NCI-H1092 (cell line): Measurements from ENCODE around the gene VAC14.

ENCODE experiments used
- DNase-seq: peaks from one replicate; lab custom pipeline; 2025; lab: John Stamatoyannopoulos, UW

The VAC14 gene

DNA sequence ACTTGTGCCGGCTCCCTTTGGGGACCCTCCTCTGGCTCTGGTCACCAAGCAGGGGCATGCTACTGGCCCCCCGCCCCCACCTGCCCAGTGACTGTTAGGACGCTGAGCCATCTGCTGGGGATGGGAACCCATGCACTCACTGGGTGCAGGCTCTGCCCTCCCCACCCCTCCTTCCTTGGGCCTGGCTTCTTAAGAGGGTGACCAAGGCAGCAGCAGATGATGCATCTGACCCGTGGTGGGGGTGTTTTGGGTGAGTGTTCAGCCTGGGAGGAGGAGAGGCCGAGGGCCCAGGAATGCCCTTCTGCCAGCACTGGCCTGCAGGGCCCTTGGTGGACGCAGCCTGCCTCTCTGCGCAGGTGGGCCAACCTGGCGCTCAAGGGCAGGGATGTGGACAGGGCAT, 95.9 kb downstream of the VAC14 start:
- DNase-seq: no peak

DNA sequence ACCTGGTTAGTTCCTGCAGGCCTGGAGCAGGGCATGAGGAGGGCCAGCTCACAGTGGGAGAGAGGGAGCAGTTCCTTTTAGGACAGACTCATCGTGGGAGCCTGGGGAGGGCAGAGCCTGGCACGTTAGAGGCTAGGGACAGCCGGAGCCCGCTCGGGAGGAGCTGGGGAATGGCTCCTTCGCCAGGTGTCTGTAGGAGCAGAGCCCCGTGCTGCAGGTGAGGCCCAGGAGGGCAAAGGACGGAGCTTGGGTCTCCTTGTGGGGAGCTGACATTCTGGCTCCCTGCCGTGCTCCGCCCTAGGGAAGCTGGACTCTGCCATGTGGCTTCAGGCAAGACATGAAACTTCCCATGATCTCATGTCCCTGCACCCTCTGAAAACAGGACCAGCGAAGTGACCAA, 96.4 kb downstream of the VAC14 start:
- no peak for DNase-seq

- no peak for DNase-seq
Observed at GRCh38 chr16:70703835-70704381, 97.0 kb downstream of the VAC14 start.

- peak; percentile 31 for DNase-seq
Observed at GRCh38 chr16:70703041-70703834, 97.7 kb downstream of the VAC14 start.

DNA sequence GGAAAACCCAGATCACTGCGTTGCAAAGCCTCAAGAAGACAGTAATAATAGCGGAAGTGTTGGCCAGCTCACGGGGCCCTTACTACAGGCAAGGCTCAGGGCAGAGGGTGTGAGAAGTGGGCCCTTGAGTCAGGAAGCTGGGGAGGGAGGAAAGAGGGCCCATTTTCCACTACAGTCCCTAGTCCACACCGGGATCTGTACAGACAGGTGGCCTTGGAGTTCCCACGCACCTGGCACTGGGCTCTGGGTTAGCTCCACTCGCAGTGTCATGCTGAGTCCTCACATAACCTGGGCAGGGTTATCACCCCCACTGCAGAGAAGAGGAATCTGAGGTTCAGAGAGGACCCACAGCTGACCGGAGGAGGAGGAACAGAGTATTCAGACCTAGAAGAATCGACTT, 98.3 kb downstream of the VAC14 start:
- no peak for DNase-seq

DNA sequence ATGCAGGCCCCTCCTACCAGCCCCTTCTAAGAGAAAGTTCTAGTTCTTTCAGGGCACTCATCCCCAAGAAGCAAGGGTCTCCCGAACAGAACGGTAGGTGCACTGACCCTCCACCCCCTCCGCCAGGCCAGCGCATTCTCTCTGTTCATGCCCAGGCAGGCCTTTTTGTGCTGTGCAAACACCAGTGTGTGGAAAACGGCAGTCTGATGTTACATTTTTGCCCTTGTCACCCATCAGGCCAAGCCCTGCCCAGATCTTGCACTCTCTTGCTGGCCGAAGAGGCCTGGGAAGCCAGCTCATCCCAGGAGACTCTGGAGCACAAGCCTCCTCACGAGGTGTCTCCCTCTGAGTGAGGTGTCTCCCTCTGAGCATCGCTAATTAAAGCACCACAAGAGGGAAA, 99.0 kb downstream of the VAC14 start:
- DNase-seq: no peak

DNA sequence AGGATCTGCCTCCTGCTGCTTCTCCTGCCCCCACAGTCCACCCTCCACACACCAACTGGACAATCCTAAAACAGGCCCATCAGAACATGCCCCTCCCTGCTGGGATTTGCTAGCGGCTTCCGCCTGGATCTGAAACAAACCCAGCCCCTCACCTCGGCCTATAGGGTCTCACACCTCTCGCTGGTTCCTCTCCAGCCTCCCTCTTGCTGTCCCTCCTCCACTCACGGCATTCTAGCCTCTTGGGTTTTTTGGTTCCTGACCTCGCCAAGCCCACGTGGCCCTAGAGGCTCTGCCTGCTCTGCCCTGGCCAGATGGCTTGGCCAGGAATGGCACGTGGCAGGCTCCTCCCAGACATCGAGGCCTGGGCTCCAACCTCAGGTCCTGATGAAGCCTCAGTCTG, 99.4 kb downstream of the VAC14 start:
- DNase-seq: no peak

- DNase-seq: no peak
Observed at GRCh38 chr16:70701036-70701435, 99.9 kb downstream of the VAC14 start.

DNA sequence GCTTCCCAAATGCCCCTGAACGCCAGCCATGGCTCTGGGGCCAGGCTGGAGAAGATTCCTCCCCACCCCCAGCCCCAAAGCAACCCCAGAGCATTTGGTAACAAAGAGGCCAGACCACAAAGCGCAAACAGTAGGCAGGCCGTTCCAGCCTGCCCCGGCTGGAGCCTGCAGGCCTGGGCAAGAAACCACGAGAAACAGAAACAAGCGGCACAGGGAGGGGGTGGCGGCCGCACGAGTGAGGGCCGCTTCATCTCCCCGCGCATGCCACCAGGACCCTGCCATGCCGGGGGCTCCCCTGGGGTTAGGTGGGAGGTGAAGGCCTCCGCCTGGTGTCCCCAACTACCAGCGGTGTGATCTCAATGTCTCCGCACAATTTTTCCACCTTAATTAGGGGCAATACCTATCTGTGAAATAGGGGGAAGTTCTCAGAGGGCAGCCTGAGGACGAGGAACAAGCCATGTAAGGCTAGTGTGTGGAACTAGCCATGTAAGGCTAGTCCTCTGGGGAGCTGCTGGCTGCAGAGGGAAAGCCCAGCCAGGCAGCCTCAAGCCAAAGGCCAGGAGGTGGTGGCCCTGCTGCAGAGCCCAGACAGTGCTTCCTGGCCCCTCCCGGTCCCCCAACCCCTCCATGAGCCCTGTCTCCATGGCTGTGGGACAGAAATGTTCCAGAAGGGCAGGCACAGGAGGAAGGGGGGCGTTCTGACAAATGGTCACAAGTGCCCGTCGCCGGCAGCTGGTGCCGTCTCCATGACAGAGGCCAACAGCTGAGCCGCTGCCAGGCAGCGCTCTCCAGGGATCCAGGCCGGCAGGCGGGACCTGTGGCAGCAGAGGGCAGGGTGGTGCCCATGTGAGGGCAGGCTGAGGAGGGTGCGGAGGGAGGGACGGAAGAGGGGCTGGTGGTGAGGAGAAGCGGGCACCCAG, 100.6 kb downstream of the VAC14 start:
- DNase-seq: peak; percentile 88

DNA sequence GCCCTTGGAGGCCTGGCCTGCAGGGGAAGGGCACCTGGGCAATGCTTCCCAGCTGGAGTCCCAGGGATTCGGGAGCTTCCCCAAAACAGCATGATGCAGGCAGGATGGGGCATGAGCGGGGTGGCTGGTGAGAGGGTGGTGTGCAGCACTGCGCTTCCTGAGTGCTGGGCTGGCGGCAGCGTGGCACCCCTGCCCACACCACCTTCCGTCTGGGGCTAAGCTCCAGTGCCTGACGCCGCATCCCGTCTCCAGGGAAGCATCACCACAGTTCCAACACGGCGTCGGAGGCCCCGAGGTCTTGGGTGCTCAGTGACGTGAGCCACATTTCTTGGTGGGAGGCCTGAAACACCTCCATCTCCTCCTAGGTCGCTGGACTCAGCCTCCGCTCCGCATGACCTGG, 101.3 kb downstream of the VAC14 start:
- no peak for DNase-seq

DNA sequence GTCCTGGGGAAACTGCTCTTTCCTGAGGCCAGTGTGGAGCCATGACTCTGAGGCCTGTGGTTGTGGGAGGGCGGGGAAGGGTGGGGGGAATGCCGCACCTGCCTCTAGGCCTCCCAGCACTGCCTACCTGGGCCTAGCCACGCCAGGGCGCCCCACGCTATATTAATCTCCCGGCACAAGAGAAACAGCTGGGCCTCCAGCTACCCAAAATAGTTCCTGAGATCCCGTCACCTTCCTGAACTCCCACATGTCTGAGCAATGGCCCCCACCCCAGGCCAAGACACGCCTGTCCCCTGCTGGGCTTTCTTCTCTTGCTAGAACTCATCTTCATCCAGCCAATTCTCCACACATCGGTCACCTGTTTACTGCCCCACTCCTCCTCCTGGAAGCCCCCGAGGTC, 102.1 kb downstream of the VAC14 start:
- DNase-seq: no peak

GRCh38 chr16:70697594-70698170, 103.3 kb downstream of the VAC14 start:
- no peak for DNase-seq

- no peak for DNase-seq
Observed at GRCh38 chr16:70696952-70697593, 103.9 kb downstream of the VAC14 start.

DNA sequence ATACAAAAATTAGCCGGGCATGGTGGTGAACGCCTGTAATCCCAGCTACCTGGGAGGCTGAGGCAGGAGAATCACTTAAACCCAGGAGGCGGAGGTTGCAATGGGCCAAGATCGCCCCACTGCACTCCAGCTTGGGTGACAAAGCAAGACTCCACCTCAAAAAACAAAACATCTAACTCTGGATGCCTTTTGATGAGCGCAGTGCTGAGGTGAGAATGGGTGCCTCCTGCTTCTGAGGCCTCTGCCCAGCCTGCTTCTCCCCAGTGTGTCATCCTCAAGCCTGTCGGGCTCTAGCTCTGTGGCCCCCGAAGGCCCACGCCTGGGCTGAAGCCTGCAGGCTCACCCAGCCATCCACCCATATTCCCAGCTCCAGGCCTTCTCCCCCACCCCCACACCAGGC, 104.6 kb downstream of the VAC14 start:
- DNase-seq: no peak

GRCh38 chr16:70695331-70696070, 105.5 kb downstream of the VAC14 start:
- peak; percentile 47 for DNase-seq

DNA sequence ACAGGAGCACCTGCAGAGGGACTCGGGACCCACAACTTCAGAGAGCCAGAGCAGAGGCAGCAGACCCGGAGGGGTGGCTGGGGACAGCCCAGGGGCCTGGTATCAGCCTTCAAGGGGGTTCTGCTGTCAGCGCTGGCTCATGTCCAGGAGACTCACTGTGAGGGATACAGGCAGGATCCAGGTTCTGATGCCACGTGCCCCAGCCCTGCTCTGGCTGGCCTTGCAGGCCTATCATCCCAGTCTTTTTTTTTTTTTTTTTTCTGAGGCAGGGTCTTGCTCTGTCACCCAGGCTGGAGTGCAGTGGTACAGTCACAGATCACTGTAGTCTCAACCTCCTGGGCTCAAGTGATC, 106.1 kb downstream of the VAC14 start:
- DNase-seq: peak; percentile 61

- peak; percentile 68 for DNase-seq
Observed at GRCh38 chr16:70694088-70694867, 106.7 kb downstream of the VAC14 start.

- DNase-seq: no peak
Observed at GRCh38 chr16:70692873-70693671, 107.9 kb downstream of the VAC14 start.

DNA sequence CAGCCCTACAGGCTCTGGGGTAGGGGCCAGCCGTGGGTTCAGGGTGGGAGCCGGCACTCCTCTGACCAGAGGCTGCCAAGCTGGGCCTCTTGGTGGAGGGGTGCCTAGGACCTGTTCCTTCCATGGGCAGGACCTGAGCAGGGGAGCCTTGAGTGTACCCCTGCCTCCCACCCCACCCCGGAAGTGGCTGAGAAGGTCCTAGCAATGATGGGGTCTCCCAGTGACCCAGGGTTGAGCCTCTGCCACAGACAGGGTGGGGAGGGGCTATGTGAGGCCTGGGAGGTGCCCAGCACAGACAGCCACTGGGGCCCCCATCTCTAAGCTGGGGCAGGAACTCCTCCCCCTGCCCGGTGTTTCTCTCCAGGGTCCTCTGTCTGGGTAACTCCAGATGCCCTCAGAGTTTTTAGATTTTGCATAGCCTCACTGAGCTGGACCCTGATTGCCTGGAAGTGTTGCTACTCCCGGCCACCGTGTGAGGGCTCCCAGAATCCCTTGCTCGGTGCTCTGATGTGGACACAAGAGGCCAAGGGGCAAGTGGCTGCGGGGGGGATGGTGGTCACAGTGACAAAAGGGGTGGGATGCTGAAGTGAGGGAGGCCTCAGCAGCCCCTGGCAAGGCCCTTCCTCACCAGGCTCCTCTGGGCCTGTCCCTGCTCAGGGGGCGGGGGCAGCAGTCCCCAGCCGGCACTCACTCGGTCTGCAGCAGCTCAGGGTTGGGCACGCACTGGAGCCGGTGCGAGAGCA, 108.7 kb downstream of the VAC14 start:
- no peak for DNase-seq
